ENCODE measurements around the gene SLC9A3.

- TF ChIP-seq POLR2AphosphoS5 (IDR thresholded peaks at IDR 0.05) (no peak), CTCF (IDR thresholded peaks at IDR 0.05) (no peak)
Measured at GRCh38 chr5:488744-489688, 35.2 kb downstream of the SLC9A3 start.

Data from prostate gland (tissue), 2 donors.